Measurements from ENCODE around the gene NT5C3B. TPM values are rescaled to one million over a fixed set of nuclear protein-coding genes. Genes with fewer than 3 reads are reported as not detected.
"Not testable (repeated sequence)": the region's sequence is repeated elsewhere in the genome, so short reads cannot be mapped to it uniquely, and the experiment has no call there.

NT5C3B gene
- total RNA-seq: 46.2 and 47.3 TPM in 2 replicates

DNA sequence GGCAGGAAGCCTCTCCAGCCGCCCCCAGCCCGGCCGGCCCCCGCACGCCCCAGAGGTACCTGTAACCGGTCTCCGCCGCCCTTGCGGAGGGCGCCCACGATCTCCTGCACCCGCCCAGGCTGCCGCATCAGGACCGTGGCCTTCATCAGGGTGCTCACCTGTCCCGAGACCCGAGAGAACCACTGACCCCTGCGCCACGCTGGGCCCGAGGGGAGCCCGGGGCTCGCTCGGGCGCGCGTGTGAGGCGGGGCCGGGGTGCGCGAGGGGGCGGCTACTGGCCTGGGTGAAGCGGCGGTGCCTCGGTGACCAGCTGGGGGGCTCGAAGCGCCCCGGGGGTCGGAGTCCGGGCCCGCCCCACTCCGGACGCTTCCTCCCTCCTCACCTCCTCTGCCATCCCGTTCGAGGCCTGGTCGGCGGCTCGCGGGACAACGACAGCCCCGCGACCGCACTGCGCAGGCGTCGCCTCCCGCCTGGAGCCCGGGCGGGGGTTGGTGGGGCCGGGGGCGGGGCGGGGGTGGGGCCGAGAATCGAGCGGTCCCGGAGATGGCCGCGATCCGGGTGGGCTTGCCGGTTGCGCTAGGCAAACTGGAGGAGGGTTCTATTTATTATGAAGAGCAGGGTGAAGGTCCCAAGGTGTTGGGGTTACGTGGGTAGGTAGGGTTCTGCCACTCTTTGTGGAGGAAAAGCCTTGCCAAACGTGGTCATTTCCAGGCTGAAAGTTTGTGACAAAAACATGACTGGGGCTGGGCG, at the start of gene NT5C3B:
Gene NT5C3B (minus strand): TSS at position 433 of the 750 bp plus-strand sequence. CDS start 39 bp downstream, at position 394.
- Mint-ChIP-seq H3K27ac (peak within 1 kb of the TSS; percentile 66), H3K36me3 (ENCODE audit: low read depth) (peaks cover 13% of the 10 kb centered on the region), H3K27me3 (peaks cover 8% of the 10 kb centered on the region), H3K4me3 (peak within 1 kb of the TSS; percentile 85), H3K4me1 (peaks cover 15% of the 10 kb centered on the region), H3K9me3 (no peaks in the 10 kb centered on the region)
- intact Hi-C loops (cut with micrococcal nuclease): no loop called here
- peak; percentile 89 for DNase-seq

DNA sequence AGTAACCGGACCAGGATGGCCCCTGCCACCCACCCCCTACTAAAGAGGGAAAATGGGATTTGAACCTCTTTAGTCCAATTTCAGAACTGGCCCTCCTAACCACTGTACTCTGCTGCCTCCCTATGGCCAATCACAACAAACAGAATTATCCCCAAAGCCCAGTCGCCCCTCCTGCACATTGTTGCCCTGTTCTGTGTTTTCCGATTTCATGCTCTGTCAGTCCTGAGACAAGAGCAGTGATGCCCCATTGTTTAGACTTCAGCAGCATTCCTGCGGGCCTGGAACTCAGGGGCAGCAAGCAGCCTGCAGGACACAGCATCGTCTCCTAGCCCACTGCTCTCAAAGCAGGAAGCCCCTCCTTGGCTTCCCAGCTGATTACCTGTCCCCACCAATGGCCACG, 49.7 kb upstream of the NT5C3B start:
- no peaks in the 10 kb centered on the region for H3K9me3 Mint-ChIP-seq
- H3K4me1 Mint-ChIP-seq: no peaks in the 10 kb centered on the region
- H3K27ac Mint-ChIP-seq: no peak overlapping the region
- H3K27me3 Mint-ChIP-seq: no peaks in the 10 kb centered on the region
- H3K4me3 Mint-ChIP-seq: no peak overlapping the region
- peak; percentile 62 for DNase-seq
- peaks cover 58% of the 10 kb centered on the region for H3K36me3 Mint-ChIP-seq (ENCODE audit: low read depth)
- intact Hi-C loops (cut with micrococcal nuclease): loop anchor here (1.0 kb wide), 1 partner anchor 147 kb away; no protein-coding TSS in a partner anchor

DNA sequence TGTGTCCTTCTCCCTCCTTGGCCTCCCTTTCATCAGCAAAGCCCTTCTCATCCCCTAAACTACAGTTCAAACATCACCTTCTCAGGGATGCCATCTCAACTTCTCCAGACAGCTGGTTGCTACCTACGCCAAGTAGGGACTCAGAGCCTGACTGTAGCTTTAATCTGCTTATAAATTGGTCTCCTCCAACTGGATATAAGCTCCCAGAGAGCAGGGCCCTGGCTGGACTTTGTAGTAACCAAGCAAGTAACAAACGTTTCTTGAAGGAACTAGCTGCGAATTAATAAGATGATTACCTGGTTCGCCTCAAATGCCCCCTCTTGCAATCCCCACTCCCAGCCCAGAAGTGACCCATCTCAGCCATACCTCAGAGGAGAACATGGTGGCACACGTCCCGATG, 46.7 kb upstream of the NT5C3B start:
- H3K4me1 Mint-ChIP-seq: no peaks in the 10 kb centered on the region
- H3K4me3 Mint-ChIP-seq: no peak overlapping the region
- H3K27ac Mint-ChIP-seq: no peak overlapping the region
- H3K36me3 Mint-ChIP-seq (ENCODE audit: low read depth): peaks cover 69% of the 10 kb centered on the region
- no peak for DNase-seq
- H3K9me3 Mint-ChIP-seq: no peaks in the 10 kb centered on the region
- intact Hi-C loops (cut with micrococcal nuclease): no loop called here
- no peaks in the 10 kb centered on the region for H3K27me3 Mint-ChIP-seq

DNA sequence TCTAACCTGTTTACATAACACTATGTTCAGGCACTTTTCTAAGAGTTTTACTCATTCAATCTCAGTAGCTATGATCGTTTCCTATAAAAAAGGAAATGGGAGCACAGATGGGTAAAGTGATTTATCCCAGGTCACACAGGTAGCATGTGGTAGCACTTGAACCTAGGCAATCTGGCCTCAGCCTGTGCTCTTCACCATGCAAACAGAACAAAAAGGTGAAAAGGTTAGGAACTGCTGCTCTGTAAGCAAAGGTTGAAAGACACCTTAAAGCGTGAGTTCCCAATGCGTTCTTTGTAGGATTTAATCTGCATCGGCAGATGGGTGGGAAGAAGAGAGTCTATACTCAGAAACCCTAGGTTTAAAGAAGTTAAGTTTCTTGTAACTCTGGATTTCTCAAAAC, 44.1 kb upstream of the NT5C3B start:
- Mint-ChIP-seq H3K4me3 (no peak overlapping the region), H3K4me1 (no peaks in the 10 kb centered on the region), H3K27me3 (no peaks in the 10 kb centered on the region), H3K9me3 (no peaks in the 10 kb centered on the region), H3K27ac (no peak overlapping the region), H3K36me3 (ENCODE audit: low read depth) (peaks cover 65% of the 10 kb centered on the region)
- no peak for DNase-seq
- intact Hi-C loops (cut with micrococcal nuclease): no loop called here

DNA sequence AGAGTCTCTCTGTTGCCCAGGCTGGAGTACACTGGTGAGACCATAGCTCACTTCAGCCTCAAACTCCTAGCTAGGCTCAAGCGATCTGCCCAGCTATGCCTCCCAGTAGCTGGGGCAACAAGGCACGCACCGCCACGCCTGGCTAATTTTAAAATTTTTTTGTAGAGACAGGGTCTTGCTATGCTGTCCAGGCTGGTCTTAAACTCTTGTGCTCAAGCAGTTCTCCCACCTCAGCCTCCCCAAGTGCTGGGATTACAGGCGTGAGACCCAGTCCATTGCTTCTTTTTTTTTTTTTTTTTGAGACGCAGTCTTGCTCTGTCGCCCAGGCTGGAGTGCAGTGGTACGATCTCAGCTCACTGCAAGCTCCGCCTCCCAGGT, 38.2 kb upstream of the NT5C3B start:
- H3K4me3 Mint-ChIP-seq; intact Hi-C loops (cut with micrococcal nuclease); DNase-seq; H3K27ac Mint-ChIP-seq; H3K27me3 Mint-ChIP-seq; H3K9me3 Mint-ChIP-seq: not testable (repeated sequence)
- peaks cover 77% of the 10 kb centered on the region for H3K36me3 Mint-ChIP-seq (ENCODE audit: low read depth)
- peaks cover 15% of the 10 kb centered on the region for H3K4me1 Mint-ChIP-seq

DNA sequence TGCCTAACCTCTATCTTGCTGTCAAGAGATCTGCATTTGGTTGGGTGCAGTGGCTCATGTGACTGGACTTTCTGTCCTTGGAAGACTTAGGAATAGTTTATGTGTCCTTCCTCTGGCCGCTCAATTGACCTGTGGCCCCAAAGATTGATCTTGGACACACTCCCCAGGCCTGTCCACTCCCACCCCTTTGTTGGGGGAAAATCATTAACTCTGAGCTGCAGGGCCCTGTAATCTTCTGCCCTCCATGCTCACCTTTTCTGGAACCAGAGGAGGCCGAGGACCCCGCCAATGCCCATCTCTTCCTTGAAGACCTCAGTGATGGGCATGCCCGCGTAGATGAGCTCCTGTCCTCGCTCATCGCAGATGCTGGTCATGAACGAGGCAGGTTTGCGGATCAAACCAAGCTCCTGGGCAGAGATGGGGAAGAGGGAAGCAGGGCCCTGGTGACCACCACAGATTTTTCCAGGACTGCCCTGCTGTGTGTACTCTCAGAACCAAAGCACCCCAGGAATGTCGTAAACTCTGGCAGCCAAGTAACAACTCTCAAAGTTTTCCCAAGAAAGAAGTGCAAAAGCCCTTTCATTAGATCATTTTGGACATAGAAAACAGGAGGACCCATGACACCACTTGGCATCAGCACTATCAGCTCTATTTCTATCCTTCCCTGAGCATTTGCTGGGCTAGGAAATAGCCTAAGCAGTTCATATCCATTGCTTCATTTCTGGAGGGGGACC, 37.7 kb upstream of the NT5C3B start:
- intact Hi-C loops (cut with micrococcal nuclease): no loop called here
- Mint-ChIP-seq H3K4me3 (no peak overlapping the region), H3K36me3 (ENCODE audit: low read depth) (peaks cover 80% of the 10 kb centered on the region), H3K9me3 (no peaks in the 10 kb centered on the region), H3K27ac (no peak overlapping the region), H3K27me3 (no peaks in the 10 kb centered on the region), H3K4me1 (peaks cover 20% of the 10 kb centered on the region)
- no peak for DNase-seq

DNA sequence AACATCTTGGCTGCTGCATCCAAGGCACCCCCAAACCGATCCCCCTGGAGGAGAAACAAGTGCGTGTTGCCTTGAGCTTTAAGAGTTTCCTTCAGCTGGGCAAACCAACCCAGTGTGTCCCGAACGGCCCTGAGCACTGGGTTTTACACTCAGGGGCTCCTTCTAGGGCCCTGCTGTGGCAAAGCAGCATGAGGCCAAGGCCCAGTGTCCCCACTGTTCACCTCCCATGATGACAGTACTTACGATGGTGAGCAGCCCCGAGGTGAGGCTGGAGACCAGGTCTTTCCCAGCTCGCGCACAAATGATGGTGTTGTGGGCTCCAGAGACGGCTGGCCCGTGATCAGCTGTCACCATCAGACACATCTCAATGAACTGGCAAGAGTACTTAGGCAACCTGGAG, 35.8 kb upstream of the NT5C3B start:
- no peak overlapping the region for H3K4me3 Mint-ChIP-seq
- intact Hi-C loops (cut with micrococcal nuclease): no loop called here
- H3K4me1 Mint-ChIP-seq: peaks cover 33% of the 10 kb centered on the region
- no peaks in the 10 kb centered on the region for H3K27me3 Mint-ChIP-seq
- peak overlapping the region; percentile 45 for H3K27ac Mint-ChIP-seq
- peaks cover 80% of the 10 kb centered on the region for H3K36me3 Mint-ChIP-seq (ENCODE audit: low read depth)
- DNase-seq: no peak
- H3K9me3 Mint-ChIP-seq: no peaks in the 10 kb centered on the region

DNA sequence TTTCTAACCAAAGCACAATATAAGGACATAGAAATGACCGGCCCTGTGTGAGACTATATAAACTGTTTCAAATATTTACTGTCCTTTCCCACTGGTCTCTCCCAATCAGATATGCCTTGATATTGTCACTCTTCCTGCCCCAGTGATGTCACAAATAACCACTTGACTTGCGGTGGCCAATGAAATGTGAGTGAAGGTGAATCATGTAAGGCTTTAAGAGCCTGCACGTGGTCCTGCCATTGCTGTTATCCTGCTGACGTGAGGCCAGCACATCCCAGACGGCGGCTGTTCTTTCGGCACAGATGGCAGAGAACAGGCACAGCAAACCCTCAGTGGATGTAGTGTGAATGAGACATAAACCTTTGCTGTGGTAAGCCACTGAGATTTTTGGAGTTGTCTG, 34.6 kb upstream of the NT5C3B start:
- Mint-ChIP-seq H3K9me3 (no peaks in the 10 kb centered on the region), H3K4me3 (no peak overlapping the region), H3K27me3 (no peaks in the 10 kb centered on the region), H3K27ac (peak overlapping the region; percentile 81), H3K4me1 (peaks cover 36% of the 10 kb centered on the region), H3K36me3 (ENCODE audit: low read depth) (peaks cover 80% of the 10 kb centered on the region)
- intact Hi-C loops (cut with micrococcal nuclease): no loop called here
- DNase-seq: no peak

DNA sequence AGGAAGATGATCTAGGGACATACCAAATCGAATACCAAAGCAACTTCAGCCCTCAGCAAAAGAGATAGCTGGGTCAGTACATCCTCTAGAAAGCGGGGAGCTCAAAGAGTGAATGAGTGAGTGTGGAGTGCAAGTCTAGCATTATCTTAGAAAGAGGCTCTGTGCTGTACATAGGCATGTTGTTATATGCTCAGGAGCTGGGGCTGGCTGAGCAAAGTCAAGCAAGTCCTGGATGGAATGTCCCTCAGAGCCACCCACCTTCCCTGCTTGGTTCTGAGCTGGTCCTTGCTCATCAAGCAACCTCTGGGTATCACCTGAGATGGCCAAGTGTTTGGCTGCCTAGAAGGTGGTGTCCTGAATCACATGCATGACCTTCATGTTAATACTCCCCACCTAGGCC, 34.1 kb upstream of the NT5C3B start:
- Mint-ChIP-seq H3K36me3 (ENCODE audit: low read depth) (peaks cover 82% of the 10 kb centered on the region), H3K27me3 (no peaks in the 10 kb centered on the region), H3K4me1 (peaks cover 38% of the 10 kb centered on the region), H3K27ac (peak overlapping the region; percentile 94), H3K4me3 (no peak overlapping the region), H3K9me3 (no peaks in the 10 kb centered on the region)
- no peak for DNase-seq
- intact Hi-C loops (cut with micrococcal nuclease): no loop called here

DNA sequence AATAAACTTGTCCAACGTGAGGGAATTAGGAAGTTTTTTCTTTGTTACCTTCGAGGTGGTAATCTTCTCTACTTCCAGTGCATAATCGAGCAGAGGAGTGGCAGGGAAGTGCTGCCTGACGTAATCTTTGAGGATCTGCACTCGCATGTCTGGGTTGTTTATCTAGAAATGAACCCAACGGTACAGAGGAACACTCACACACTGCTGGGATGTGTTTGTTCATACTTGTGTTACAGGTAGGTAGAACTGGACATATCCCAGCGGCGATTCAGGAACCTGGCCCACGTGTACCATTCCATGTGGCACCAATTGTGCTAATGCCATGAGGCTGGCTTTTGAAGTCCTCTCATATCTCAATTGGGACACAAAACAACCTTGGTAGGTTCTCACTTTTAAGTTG, 33.4 kb upstream of the NT5C3B start:
- no peak for DNase-seq
- no peaks in the 10 kb centered on the region for H3K27me3 Mint-ChIP-seq
- H3K4me1 Mint-ChIP-seq: peaks cover 38% of the 10 kb centered on the region
- intact Hi-C loops (cut with micrococcal nuclease): no loop called here
- H3K4me3 Mint-ChIP-seq: peak overlapping the region; percentile 59
- peaks cover 77% of the 10 kb centered on the region for H3K36me3 Mint-ChIP-seq (ENCODE audit: low read depth)
- peak overlapping the region; percentile 94 for H3K27ac Mint-ChIP-seq
- no peaks in the 10 kb centered on the region for H3K9me3 Mint-ChIP-seq

DNA sequence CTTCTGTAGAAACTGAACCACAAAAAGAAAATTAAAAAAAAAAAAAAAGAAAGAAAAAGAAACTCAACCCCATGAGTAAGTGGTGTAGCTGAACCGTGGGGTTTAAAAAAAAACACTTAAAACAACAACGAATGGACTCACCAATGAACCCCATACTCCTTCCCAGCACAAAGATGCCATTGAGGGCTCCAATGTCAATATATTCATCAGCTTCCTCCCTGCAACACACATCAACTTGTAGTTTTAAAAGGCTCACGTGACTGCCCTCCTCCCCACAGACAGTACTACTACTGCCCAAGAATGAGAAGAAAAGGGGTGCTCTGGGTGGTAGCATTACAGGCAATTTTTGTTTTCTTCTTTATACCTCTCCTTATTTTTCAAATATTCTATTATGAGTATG, 32.5 kb upstream of the NT5C3B start:
- H3K9me3 Mint-ChIP-seq: no peaks in the 10 kb centered on the region
- intact Hi-C loops (cut with micrococcal nuclease): no loop called here
- peaks cover 70% of the 10 kb centered on the region for H3K36me3 Mint-ChIP-seq (ENCODE audit: low read depth)
- H3K4me3 Mint-ChIP-seq: peak overlapping the region; percentile 59
- peak; percentile 68 for DNase-seq
- H3K4me1 Mint-ChIP-seq: peaks cover 38% of the 10 kb centered on the region
- no peaks in the 10 kb centered on the region for H3K27me3 Mint-ChIP-seq
- H3K27ac Mint-ChIP-seq: peak overlapping the region; percentile 94

DNA sequence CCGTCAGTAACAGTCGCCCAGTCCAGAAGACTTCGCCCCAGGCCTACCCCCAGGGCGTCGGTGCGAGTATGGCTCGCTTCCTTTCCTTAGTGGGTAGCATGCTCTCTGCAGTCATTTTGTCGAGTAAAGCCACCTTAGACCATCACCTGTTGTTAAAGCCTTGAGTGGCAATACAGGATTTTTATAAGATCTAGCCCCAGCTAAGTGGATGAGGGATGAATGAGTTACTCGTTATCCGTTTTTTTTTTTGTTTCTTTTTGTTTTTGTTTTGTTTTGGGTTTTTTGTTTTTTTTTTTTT, 29.5 kb upstream of the NT5C3B start:
- Mint-ChIP-seq H3K4me1 (peaks cover 41% of the 10 kb centered on the region), H3K4me3 (no peak overlapping the region), H3K27me3 (no peaks in the 10 kb centered on the region), H3K9me3 (no peaks in the 10 kb centered on the region), H3K27ac (no peak overlapping the region), H3K36me3 (ENCODE audit: low read depth) (peaks cover 44% of the 10 kb centered on the region)
- intact Hi-C loops (cut with micrococcal nuclease): loop anchor here (1.0 to 2.0 kb wide), 3 partner anchors 53 to 177 kb away; partner anchors contain the start of genes ACLY and EIF1
- no peak for DNase-seq

DNA sequence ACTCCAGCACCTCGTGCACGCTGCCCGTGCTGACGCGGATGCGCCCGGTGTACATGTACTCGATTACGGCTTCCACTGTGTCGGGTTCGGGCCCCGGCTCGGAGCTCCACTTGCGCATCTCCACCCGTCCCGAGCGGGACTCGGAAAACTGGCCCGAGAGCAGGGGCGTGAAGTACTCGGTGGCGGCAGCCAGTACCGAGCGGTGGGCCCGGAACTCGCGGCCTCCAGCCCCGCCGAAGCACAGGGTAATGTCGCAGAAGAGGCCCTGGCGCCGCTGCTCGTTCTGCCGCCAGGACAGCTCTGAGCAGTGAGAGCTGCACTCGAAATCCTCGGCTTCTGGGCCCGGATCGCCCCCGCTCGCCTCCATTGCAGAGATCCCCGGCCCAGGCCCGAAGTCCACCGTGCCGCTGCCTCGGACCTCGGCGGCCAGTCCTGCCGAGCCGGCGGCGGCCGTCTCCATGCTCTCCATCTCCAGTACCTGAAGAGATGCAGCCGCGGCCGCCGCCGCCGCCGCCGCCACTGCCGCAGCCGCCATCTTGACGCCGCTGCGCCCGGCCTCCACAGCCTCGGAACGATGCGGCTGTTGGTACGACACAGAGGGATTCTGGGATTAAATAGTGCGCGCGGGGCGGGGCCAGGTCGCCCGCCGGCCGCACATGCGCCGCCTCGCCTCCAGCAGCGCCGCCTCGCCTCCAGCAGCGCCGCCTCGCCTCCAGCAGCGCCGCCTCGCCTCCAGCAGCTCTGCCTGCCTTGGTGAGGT, 29.0 kb upstream of the NT5C3B start, which contains the start of gene KLHL11:
Gene KLHL11 (minus strand): TSS at position 588 of the 760 bp plus-strand sequence. CDS start 53 bp downstream, at position 535.
- H3K27ac Mint-ChIP-seq: no peak within 1 kb of the TSS
- H3K4me1 Mint-ChIP-seq: peaks cover 39% of the 10 kb centered on the region
- DNase-seq: peak; percentile 97
- no peaks in the 10 kb centered on the region for H3K9me3 Mint-ChIP-seq
- intact Hi-C loops (cut with micrococcal nuclease): loop anchor here (1.0 to 2.0 kb wide), 3 partner anchors 53 to 176 kb away; partner anchors contain the start of genes ACLY and EIF1
- no peak within 1 kb of the TSS for H3K4me3 Mint-ChIP-seq
- no peaks in the 10 kb centered on the region for H3K27me3 Mint-ChIP-seq
- H3K36me3 Mint-ChIP-seq (ENCODE audit: low read depth): peaks cover 39% of the 10 kb centered on the region

DNA sequence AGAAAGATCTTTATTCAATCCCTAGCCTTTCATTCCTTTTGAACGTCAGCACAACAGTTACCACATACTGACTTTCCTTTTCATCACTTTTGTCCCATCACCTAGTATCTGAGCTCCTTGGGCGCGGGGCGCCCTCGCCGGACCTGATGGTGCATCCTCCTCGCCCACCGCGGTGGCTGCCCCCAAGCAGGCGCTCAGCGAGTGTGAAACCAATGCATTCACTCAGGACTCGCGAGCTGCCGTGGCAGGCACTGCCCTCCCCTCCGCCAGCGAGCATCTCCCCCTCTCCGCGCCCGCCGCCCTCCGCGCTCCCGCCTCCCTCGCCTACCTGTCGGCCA, 28.4 kb upstream of the NT5C3B start:
- Mint-ChIP-seq H3K27me3 (no peaks in the 10 kb centered on the region), H3K27ac (no peak overlapping the region), H3K4me3 (no peak overlapping the region), H3K4me1 (peaks cover 35% of the 10 kb centered on the region), H3K36me3 (ENCODE audit: low read depth) (peaks cover 36% of the 10 kb centered on the region), H3K9me3 (no peaks in the 10 kb centered on the region)
- no peak for DNase-seq
- intact Hi-C loops (cut with micrococcal nuclease): loop anchor here (2.0 kb wide), 1 partner anchor 176 kb away; the partner anchor contains the start of gene EIF1

All from activated CD4-positive, alpha-beta T cell treated with anti-CD3 and anti-CD28 coated beads, Interleukin-2, amount 10 ng/mL, durations not matched to agents 24 days and 14 days (primary cell).